Stomach (tissue), 9 donors: ENCODE data around the gene XKRX. TPM values are rescaled to one million over a fixed set of nuclear protein-coding genes. Genes with fewer than 3 reads are reported as not detected.

ENCODE experiments used
- DNase-seq, 2 donors: peaks; one replicate each; pipeline versions ENCODE4 v3.0.0 to v3.0.0-alpha.2; 2013 to 2019
- H3K27ac ChIP-seq, 5 donors: fragments of 200-600 bp in 4 of 5; sonication (generic) in 4 of 5; one replicate each; pipeline ENCODE4 v1.5.1; 2013 to 2019; ENCODE audit warnings: mild to moderate bottlenecking in 1 of 5, moderate library complexity in 1 of 5
- H3K27me3 ChIP-seq, 3 donors: fragments of 200-600 bp; sonication (generic); one replicate each; pipeline ENCODE4 v1.5.1; 2017 to 2019; ENCODE audit warnings: mixed run types in 1 of 3
- H3K36me3 ChIP-seq, 4 donors: fragments of 200-600 bp; sonication (generic); 1 replicate in 3 of 4; 2 replicates in 1 of 4; pipeline ENCODE4 v1.5.1; 2016 to 2019
- H3K4me1 ChIP-seq, 4 donors: fragments of 200-600 bp; sonication (generic); one replicate each; pipeline ENCODE4 v1.5.1; 2016 to 2019
- H3K4me3 ChIP-seq, 4 donors: fragments of 200-600 bp; sonication (generic) in 3 of 4; one replicate each; pipeline ENCODE4 v1.5.1; 2016 to 2019; ENCODE audit warnings: mild to moderate bottlenecking in 1 of 4
- H3K9me3 ChIP-seq, 4 donors: fragments of 200-600 bp; sonication (generic); one replicate each; pipeline ENCODE4 v1.5.1; 2016 to 2019
- EP300 ChIP-seq: sonication (generic); formaldehyde crosslinking; IDR thresholded peaks from one replicate; pipeline ENCODE4 v1.6.1; 2017; ENCODE audit warnings: antibody characterized with exemption
- POLR2A ChIP-seq, 4 donors: fragments of 450-650 bp; IDR thresholded peaks; one replicate each; pipeline ENCODE4 v1.6.1; 2016; ENCODE audit warnings: antibody characterized with exemption in 4 of 4, control low read depth in 2 of 4, mild to moderate bottlenecking in 1 of 4, moderate library complexity in 1 of 4
- POLR2AphosphoS5 ChIP-seq, 3 donors: sonication (generic); formaldehyde crosslinking; IDR thresholded peaks; one replicate each; pipeline ENCODE4 v1.6.1; 2016; ENCODE audit warnings: antibody characterized with exemption in 3 of 3
- WGBS, 5 donors: extraction: QIAGEN DNeasy Blood & Tissue Kit in 3 of 5; methylation state at CpG; one replicate each; pipeline versions ENCODE4 v1.1.5 to v1.1.7; 2013 to 2018; 5-methylcytosine and 5-hydroxymethylcytosine counted together
- intact Hi-C: fragments of 100-400 bp; cut with DNase I; formaldehyde crosslinking; loops from one replicate; pipeline ENCODE4 v1.15.1; 2023; ENCODE audit warnings: low total_unique reads
- polyA plus RNA-seq, 3 donors: library from polyadenylated mRNA; stranded (reverse); fragments of 200-250 nt; gene quantifications; one replicate each; pipeline ENCODE4 v1.2.3, GENCODE V29; 2013
- total RNA-seq, 5 donors: library from RNA; depleted of rRNA; stranded (reverse); fragments of >200 nt; gene quantifications; one replicate each; pipeline versions ENCODE4 v1.1.0 to v1.2.3, GENCODE V29; 2014 to 2016
- TF ChIP-seq, protein P1 (sequence below), 7 experiments: fragments of 450-650 bp in 4 of 7; fragments of 200-600 bp in 3 of 7; sonication (generic) in 3 of 7; IDR thresholded peaks; one replicate each; pipeline ENCODE4 v1.5.1; 2016 to 2019; ENCODE audit warnings: antibody characterized with exemption in 7 of 7, control low read depth in 2 of 7, mild to moderate bottlenecking in 1 of 7
- donor health status: healthy with polysubstance abuse.
- donor health status: Bipolar disorder and iron deficiency.
- donor health status: healthy.

Gene XKRX
- total and polyA plus RNA-seq, 8 donors, result 0.31 to 0.92 (median 0.63) TPM; not detected in 5

DNA sequence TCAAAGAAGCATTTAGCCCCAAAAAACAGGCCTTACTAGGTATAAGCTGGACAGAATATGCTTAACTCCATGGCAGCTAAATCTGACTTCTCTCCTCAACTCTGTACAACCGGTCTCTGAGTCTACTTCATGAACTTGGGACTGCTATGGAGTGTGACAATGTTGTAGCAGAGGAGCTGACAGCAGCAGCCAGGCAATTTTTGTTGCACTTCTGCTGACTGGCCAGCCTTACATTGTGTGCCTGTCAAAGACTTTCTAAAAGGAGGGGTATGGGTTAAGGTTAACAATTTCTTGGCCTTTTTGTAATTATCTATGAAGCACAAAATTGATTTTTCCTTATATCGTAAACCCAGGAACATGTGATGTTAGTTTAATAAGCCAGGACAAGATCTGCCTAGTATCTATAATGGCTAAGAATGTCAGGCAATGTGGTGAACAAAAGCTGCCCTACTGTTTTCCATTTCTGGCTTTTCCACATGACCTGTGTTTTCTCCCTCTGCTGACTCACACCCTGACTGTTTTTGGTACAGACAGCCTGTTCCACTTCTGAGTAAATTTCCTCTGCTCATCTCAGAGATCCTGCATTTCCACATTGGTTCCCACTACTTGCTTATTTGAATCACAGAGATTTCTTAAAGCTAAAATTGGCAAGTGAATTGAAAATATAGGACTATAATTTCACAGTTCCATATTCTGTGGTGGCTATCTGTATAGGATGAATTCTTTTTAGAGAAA, 63.9 kb downstream of the XKRX start:
- H3K36me3 ChIP-seq, result no peaks in the 10 kb centered on the region
- H3K9me3 ChIP-seq, result no peaks in the 10 kb centered on the region
- peaks cover 0 to 9% (median 0%) of the 10 kb centered on the region in 3 donors for H3K27me3 ChIP-seq
- H3K27ac ChIP-seq, result no peak overlapping the region
- no peaks in the 10 kb centered on the region for H3K4me1 ChIP-seq
- TF ChIP-seq, protein P1, sequence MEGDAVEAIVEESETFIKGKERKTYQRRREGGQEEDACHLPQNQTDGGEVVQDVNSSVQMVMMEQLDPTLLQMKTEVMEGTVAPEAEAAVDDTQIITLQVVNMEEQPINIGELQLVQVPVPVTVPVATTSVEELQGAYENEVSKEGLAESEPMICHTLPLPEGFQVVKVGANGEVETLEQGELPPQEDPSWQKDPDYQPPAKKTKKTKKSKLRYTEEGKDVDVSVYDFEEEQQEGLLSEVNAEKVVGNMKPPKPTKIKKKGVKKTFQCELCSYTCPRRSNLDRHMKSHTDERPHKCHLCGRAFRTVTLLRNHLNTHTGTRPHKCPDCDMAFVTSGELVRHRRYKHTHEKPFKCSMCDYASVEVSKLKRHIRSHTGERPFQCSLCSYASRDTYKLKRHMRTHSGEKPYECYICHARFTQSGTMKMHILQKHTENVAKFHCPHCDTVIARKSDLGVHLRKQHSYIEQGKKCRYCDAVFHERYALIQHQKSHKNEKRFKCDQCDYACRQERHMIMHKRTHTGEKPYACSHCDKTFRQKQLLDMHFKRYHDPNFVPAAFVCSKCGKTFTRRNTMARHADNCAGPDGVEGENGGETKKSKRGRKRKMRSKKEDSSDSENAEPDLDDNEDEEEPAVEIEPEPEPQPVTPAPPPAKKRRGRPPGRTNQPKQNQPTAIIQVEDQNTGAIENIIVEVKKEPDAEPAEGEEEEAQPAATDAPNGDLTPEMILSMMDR (IDR thresholded peaks at IDR 0.05), result no peak
- TF ChIP-seq POLR2AphosphoS5 (IDR thresholded peaks at IDR 0.05) (no peak), POLR2A (IDR thresholded peaks at IDR 0.05) (no peak), EP300 (no peak)
- no peak for DNase-seq
- WGBS, 5 donors, result 55 to 80% (median 65%) methylated on average over 2 of the region's 2 CpGs
- intact Hi-C loops, result no loop called here
- H3K4me3 ChIP-seq, result no peak overlapping the region

Other genes with a start within 250 kb of the XKRX start
- gene SYTL4, start 196.8 kb downstream of the XKRX start, total RNA-seq, result 10 to 100 TPM; 10.5 to 27.7 (median 12.5) TPM
- 10 to 100 TPM in 1 of 3 donors, 1 to 10 TPM in 2; 4.5 to 23.7 (median 4.6) TPM for gene SYTL4, start 196.8 kb downstream of the XKRX start, polyA plus RNA-seq
- gene CSTF2, start 108.5 kb downstream of the XKRX start, total RNA-seq, result 10 to 100 TPM in 2 of 5 donors, 1 to 10 TPM in 2, not detected in 1; 6.8 to 13.0 (median 9.6) TPM
- 1 to 10 TPM; 5.8 to 7.8 (median 6.9) TPM for gene CSTF2, start 108.5 kb downstream of the XKRX start, polyA plus RNA-seq
- 10 to 100 TPM in 1 of 5 donors, not detected in 4; 53.3 TPM for gene NOX1, start 54.6 kb downstream of the XKRX start, total RNA-seq
- not detected for gene NOX1, start 54.6 kb downstream of the XKRX start, polyA plus RNA-seq
- gene ARL13A, start 40.8 kb upstream of the XKRX start, total RNA-seq, result not detected
- not detected for gene ARL13A, start 40.8 kb upstream of the XKRX start, polyA plus RNA-seq
- 10 to 100 TPM in 4 of 5 donors, 1 to 10 TPM in 1; 5.3 to 33.5 (median 17.7) TPM for gene TRMT2B, start 123.2 kb upstream of the XKRX start, total RNA-seq
- 10 to 100 TPM in 1 of 3 donors, 1 to 10 TPM in 2; 6.2 to 11.0 (median 8.1) TPM for gene TRMT2B, start 123.2 kb upstream of the XKRX start, polyA plus RNA-seq
- 1 to 10 TPM in 4 of 5 donors, under 1 TPM in 1; 0.29 to 5.4 (median 4.3) TPM for gene TMEM35A, start 150.0 kb upstream of the XKRX start, total RNA-seq
- gene TMEM35A, start 150.0 kb upstream of the XKRX start, polyA plus RNA-seq, result 1 to 10 TPM in 1 of 3 donors, not detected in 2; 2.7 TPM
- 10 to 100 TPM in 1 of 5 donors, 1 to 10 TPM in 1, under 1 TPM in 1, not detected in 2; 0.29 to 22.8 (median 8.3) TPM for gene CENPI, start 169.3 kb upstream of the XKRX start, total RNA-seq
- 1 to 10 TPM in 1 of 3 donors, under 1 TPM in 1, not detected in 1; 0.68 to 1.6 TPM for gene CENPI, start 169.3 kb upstream of the XKRX start, polyA plus RNA-seq